ENCODE results near the gene NHERF2. TPM values are rescaled to one million over a fixed set of nuclear protein-coding genes. Genes with fewer than 3 reads are reported as not detected.

The NHERF2 gene
- polyA plus RNA-seq, 2 of the 4 experiments (the other 2 are of a cell fraction) = 32.3 to 35.0 TPM

DNA sequence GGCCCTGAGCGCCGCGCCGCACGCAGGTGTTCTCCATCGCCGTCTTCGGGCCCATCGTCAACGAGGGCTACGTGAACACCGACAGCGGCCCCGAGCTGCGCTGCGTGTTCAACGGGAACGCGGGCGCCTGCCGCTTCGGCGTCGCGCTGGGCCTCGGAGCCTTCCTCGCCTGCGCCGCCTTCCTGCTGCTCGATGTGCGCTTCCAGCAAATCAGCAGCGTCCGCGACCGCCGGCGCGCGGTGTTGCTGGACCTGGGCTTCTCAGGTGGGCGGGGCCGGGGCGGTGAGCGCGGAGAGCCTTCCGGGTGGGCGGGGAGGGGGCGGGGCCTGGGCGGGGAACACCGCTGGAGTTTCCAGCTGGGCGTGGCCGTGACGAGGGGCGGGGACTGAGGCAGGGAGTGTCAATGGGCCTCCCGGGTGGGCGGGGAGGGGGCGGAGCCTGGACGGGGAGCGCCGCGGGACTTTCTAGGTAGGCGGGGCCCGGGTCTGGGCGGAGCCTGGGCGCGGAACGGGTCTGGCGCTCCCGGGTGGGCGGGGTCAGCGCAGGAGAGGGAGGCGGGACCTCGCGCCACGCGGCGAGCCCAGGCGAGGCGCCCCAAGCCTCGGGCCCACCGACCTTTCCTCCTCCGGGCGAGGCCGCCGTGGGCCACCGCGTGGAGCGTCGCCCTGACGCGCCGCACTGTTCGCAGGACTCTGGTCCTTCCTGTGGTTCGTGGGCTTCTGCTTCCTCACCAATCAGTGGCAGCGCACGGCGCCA lies 34.6 kb upstream of the NHERF2 start:
- TF ChIP-seq HOXB5 (CRISPR knock-in tag; IDR thresholded peaks at IDR 0.05) = peak; percentile 76; the same call in 1 of the 2 replicates
- TF ChIP-seq EHMT2 (IDR thresholded peaks at IDR 0.05; ENCODE audit: low read depth) = no peak
- TF ChIP-seq TP53 (CRISPR knock-in tag; IDR thresholded peaks at IDR 0.05) = peak; percentile 73; the same call in 1 of the 2 replicates
- TF ChIP-seq HEYL (CRISPR knock-in tag; IDR thresholded peaks at IDR 0.05) = peak; percentile 33; the same call in 1 of the 2 replicates
- no peak for TF ChIP-seq RFX5 (IDR thresholded peaks at IDR 0.05)
- TF ChIP-seq FOSL2 (IDR thresholded peaks at IDR 0.05) = no peak
- TF ChIP-seq FOSL2 (CRISPR knock-in tag; IDR thresholded peaks at IDR 0.05) = no peak
- no peak for TF ChIP-seq SMC3 (IDR thresholded peaks at IDR 0.05)
- TF ChIP-seq MAX (IDR thresholded peaks at IDR 0.05) = peak; percentile 85
- no peak for TF ChIP-seq HDAC2 (IDR thresholded peaks at IDR 0.05)
- peak; percentile 79 for TF ChIP-seq EHF (CRISPR knock-in tag; IDR thresholded peaks at IDR 0.05)
- TF ChIP-seq, protein P1, sequence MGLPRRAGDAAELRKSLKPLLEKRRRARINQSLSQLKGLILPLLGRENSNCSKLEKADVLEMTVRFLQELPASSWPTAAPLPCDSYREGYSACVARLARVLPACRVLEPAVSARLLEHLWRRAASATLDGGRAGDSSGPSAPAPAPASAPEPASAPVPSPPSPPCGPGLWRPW (IDR thresholded peaks at IDR 0.05) = no peak
- TF ChIP-seq RCOR1 (IDR thresholded peaks at IDR 0.05; ENCODE audit: low read depth, low read length) = no peak
- TF ChIP-seq CBX2 (IDR thresholded peaks at IDR 0.05; ENCODE audit: borderline replicate concordance, low read depth) = no peak
- no peak for TF ChIP-seq KDM5A (IDR thresholded peaks at IDR 0.05)
- TF ChIP-seq MAFK (IDR thresholded peaks at IDR 0.05; ENCODE audit: partially characterized antibody) = no peak
- no peak for TF ChIP-seq CHD4 (IDR thresholded peaks at IDR 0.05; ENCODE audit: borderline replicate concordance)
- TF ChIP-seq ZFP36 (IDR thresholded peaks at IDR 0.05; ENCODE audit: borderline replicate concordance, partially characterized antibody) = no peak
- TF ChIP-seq, protein P2, sequence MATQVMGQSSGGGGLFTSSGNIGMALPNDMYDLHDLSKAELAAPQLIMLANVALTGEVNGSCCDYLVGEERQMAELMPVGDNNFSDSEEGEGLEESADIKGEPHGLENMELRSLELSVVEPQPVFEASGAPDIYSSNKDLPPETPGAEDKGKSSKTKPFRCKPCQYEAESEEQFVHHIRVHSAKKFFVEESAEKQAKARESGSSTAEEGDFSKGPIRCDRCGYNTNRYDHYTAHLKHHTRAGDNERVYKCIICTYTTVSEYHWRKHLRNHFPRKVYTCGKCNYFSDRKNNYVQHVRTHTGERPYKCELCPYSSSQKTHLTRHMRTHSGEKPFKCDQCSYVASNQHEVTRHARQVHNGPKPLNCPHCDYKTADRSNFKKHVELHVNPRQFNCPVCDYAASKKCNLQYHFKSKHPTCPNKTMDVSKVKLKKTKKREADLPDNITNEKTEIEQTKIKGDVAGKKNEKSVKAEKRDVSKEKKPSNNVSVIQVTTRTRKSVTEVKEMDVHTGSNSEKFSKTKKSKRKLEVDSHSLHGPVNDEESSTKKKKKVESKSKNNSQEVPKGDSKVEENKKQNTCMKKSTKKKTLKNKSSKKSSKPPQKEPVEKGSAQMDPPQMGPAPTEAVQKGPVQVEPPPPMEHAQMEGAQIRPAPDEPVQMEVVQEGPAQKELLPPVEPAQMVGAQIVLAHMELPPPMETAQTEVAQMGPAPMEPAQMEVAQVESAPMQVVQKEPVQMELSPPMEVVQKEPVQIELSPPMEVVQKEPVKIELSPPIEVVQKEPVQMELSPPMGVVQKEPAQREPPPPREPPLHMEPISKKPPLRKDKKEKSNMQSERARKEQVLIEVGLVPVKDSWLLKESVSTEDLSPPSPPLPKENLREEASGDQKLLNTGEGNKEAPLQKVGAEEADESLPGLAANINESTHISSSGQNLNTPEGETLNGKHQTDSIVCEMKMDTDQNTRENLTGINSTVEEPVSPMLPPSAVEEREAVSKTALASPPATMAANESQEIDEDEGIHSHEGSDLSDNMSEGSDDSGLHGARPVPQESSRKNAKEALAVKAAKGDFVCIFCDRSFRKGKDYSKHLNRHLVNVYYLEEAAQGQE (IDR thresholded peaks at IDR 0.05) = no peak
- no peak; the same call in 1 of the 2 replicates for TF ChIP-seq POLR2A (IDR thresholded peaks at IDR 0.05; ENCODE audit: low read length)
- TF ChIP-seq JUNB (IDR thresholded peaks at IDR 0.05) = no peak
- TF ChIP-seq ZC3H11A (IDR thresholded peaks at IDR 0.05) = no peak
- TF ChIP-seq, protein P3, sequence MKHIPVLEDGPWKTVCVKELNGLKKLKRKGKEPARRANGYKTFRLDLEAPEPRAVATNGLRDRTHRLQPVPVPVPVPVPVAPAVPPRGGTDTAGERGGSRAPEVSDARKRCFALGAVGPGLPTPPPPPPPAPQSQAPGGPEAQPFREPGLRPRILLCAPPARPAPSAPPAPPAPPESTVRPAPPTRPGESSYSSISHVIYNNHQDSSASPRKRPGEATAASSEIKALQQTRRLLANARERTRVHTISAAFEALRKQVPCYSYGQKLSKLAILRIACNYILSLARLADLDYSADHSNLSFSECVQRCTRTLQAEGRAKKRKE (CRISPR knock-in tag; IDR thresholded peaks at IDR 0.05; ENCODE audit: low read depth) = no peak
- no peak for TF ChIP-seq TFCP2L1 (CRISPR knock-in tag; IDR thresholded peaks at IDR 0.05)
- TF ChIP-seq BCL3 (IDR thresholded peaks at IDR 0.05) = no peak
- no peak for TF ChIP-seq FOSB (CRISPR knock-in tag; IDR thresholded peaks at IDR 0.05)
- no peak for TF ChIP-seq USF2 (IDR thresholded peaks at IDR 0.05)
- TF ChIP-seq NR3C1 (IDR thresholded peaks at IDR 0.05) = no peak
- TF ChIP-seq E2F6 (IDR thresholded peaks at IDR 0.05; ENCODE audit: borderline replicate concordance, low read depth) = peak; percentile 86
- TF ChIP-seq MYC (IDR thresholded peaks at IDR 0.05; ENCODE audit: borderline replicate concordance, low read length) = no peak
- no peak for TF ChIP-seq KDM1A (IDR thresholded peaks at IDR 0.05; ENCODE audit: low read depth)
- TF ChIP-seq HOXB13 (CRISPR knock-in tag; IDR thresholded peaks at IDR 0.05; ENCODE audit: low read depth) = peak; percentile 63; the same call in 1 of the 2 replicates
- FAIRE-seq (no peak), ATAC-seq (peak; percentile 40 to 75), DNase-seq (ENCODE audit: low read depth in 1 of 2, low spot score in 1 of 2) (peak; percentile 73 to 92)
- Histone ChIP-seq H3K27ac (peak overlapping the region; percentile 51 to 76), H3K4me2 (peak overlapping the region; percentile 79), H3K4me1 (peaks cover 75% of the 10 kb centered on the region), H3K9me3 (no peaks in the 10 kb centered on the region), H3K4me3 (peak overlapping the region; percentile 10; the same call in 1 of the 3 replicates)
- WGBS (ENCODE audit: missing lambda C conversion rate) = 72% methylated on average over 41 of the region's 96 CpGs
- ChIA-PET CTCF (interaction anchor here (0.7 to 19.7 kb wide), 3 partner anchors 12 to 40 kb away, joined by 3 to 196 read pairs (median 3); partner anchors contain the start of gene ZNF598), POLR2A (interaction anchor here (0.6 to 1.6 kb wide), 4 partner anchors 10 to 661 kb away, joined by 3 to 7 read pairs (median 5); partner anchors contain the start of genes RPS2 and TRAF7)
